ENCODE data around the gene ADD2. TPM values are rescaled to one million over a fixed set of nuclear protein-coding genes. Genes with fewer than 3 reads are reported as not detected.

ADD2 gene
- total RNA-seq, 2 experiments from 2014 or later: 4.4 to 6.4 TPM

DNA sequence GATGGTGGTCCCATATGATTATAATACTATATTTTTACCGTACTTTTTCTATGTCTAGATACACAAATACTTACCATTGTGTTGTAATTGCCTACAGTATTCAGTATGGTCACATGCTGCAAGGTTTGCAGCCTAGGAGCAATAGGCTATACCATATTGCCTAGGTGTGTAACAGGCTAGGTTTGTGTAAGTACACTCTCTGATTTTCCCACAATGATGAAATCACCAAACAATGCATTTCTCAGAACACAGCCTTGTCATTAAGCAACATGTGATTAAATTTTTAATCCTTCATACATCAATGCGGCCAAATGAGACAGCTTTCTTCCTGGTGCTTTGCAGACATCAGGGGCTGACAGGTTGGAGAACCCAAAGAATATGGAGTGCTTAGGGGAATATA lies 37.3 kb downstream of the ADD2 start:
- Histone ChIP-seq H3K4me1 (ENCODE audit: insufficient read depth, low read length) (no peaks in the 10 kb centered on the region), H3K9me3 (ENCODE audit: control insufficient read depth in 1 of 2, insufficient read depth in 1 of 2, low read length in 2 of 2) (no peaks in the 10 kb centered on the region), H3K36me3 (ENCODE audit: insufficient read depth, low read length) (no peaks in the 10 kb centered on the region), H3K27me3 (ENCODE audit: control insufficient read depth in 1 of 2, insufficient read depth in 2 of 2, low read length in 2 of 2) (peaks cover 0 to 4% of the 10 kb centered on the region in 2 experiments), H3K4me3 (ENCODE audit: low read length) (no peak overlapping the region), H3K27ac (ENCODE audit: low read depth in 1 of 2, low read length in 2 of 2) (no peak overlapping the region)
- Mint-ChIP-seq H3K9me3 (no peaks in the 10 kb centered on the region), H3K27me3 (no peaks in the 10 kb centered on the region), H3K4me3 (no peak overlapping the region), H3K27ac (no peak overlapping the region), H3K36me3 (ENCODE audit: low read depth) (no peaks in the 10 kb centered on the region), H3K4me1 (ENCODE audit: low read depth) (peaks cover 12% of the 10 kb centered on the region)
- intact Hi-C loops (cut with DNase I, micrococcal nuclease): no loop called here
- CTCF ChIA-PET: no interaction called here
- TF ChIP-seq, protein P1, sequence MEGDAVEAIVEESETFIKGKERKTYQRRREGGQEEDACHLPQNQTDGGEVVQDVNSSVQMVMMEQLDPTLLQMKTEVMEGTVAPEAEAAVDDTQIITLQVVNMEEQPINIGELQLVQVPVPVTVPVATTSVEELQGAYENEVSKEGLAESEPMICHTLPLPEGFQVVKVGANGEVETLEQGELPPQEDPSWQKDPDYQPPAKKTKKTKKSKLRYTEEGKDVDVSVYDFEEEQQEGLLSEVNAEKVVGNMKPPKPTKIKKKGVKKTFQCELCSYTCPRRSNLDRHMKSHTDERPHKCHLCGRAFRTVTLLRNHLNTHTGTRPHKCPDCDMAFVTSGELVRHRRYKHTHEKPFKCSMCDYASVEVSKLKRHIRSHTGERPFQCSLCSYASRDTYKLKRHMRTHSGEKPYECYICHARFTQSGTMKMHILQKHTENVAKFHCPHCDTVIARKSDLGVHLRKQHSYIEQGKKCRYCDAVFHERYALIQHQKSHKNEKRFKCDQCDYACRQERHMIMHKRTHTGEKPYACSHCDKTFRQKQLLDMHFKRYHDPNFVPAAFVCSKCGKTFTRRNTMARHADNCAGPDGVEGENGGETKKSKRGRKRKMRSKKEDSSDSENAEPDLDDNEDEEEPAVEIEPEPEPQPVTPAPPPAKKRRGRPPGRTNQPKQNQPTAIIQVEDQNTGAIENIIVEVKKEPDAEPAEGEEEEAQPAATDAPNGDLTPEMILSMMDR (IDR thresholded peaks at IDR 0.05): no peak
- ATAC-seq (ENCODE audit: poor library complexity): no peak
- POLR2A ChIA-PET: no interaction called here
- no peak for DNase-seq

DNA sequence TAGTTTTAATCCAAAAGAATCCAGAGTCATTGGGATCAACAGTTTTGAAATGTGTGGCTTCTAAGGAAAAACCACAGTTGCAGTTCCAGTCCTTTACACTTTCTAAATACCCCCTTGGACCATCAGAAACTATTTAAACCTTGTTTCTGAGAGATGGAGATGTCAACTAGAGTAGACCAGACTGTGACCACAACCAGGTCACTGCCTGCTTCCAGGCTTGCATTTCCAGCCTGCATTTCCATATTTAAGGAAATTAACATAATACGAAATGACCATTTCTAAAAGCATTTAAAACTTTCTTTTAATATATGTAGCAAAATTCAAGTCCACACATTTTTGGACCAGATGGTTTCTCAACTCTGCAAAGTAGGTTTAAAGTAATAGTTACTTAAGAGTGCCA lies 38.4 kb downstream of the ADD2 start:
- Mint-ChIP-seq H3K27ac (no peak overlapping the region), H3K4me3 (no peak overlapping the region), H3K9me3 (no peaks in the 10 kb centered on the region), H3K4me1 (ENCODE audit: low read depth) (peaks cover 6% of the 10 kb centered on the region), H3K36me3 (ENCODE audit: low read depth) (no peaks in the 10 kb centered on the region), H3K27me3 (no peaks in the 10 kb centered on the region)
- DNase-seq (no peak), ATAC-seq (ENCODE audit: poor library complexity) (no peak)
- Histone ChIP-seq H3K27me3 (ENCODE audit: control insufficient read depth in 1 of 2, insufficient read depth in 2 of 2, low read length in 2 of 2) (peaks cover 0 to 4% of the 10 kb centered on the region in 2 experiments), H3K4me1 (ENCODE audit: insufficient read depth, low read length) (no peaks in the 10 kb centered on the region), H3K36me3 (ENCODE audit: insufficient read depth, low read length) (no peaks in the 10 kb centered on the region), H3K27ac (ENCODE audit: low read depth in 1 of 2, low read length in 2 of 2) (no peak overlapping the region), H3K9me3 (ENCODE audit: control insufficient read depth in 1 of 2, insufficient read depth in 1 of 2, low read length in 2 of 2) (no peaks in the 10 kb centered on the region), H3K4me3 (ENCODE audit: low read length) (no peak overlapping the region)
- TF ChIP-seq, protein P1 (IDR thresholded peaks at IDR 0.05): no peak
- intact Hi-C loops (cut with DNase I, micrococcal nuclease): no loop called here
- POLR2A ChIA-PET: no interaction called here
- CTCF ChIA-PET: no interaction called here

DNA sequence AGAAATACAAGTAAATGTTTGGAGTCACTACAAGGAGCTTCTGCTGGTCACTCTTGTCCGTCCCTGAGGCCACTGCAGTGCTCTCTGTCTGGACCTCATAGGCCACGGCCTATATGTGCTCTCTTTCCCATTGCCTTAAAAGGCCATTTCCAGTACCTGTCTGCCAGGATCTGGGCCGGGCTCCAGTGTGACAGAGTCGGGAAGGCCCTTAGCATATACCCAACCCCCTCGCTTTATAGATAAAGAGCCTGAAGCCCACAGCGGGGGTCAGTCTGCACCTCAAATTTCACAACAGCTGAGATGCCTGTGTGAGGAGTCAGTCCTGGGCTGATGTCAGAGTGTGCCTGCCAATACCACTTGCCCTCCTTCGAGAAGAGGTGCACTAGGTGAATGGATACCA lies 39.9 kb downstream of the ADD2 start:
- intact Hi-C loops (cut with DNase I, micrococcal nuclease): no loop called here
- Histone ChIP-seq H3K4me1 (ENCODE audit: insufficient read depth, low read length) (no peaks in the 10 kb centered on the region), H3K27me3 (ENCODE audit: control insufficient read depth in 1 of 2, insufficient read depth in 2 of 2, low read length in 2 of 2) (no peaks in the 10 kb centered on the region), H3K27ac (ENCODE audit: low read depth in 1 of 2, low read length in 2 of 2) (no peak overlapping the region), H3K36me3 (ENCODE audit: insufficient read depth, low read length) (no peaks in the 10 kb centered on the region), H3K4me3 (ENCODE audit: low read length) (no peak overlapping the region), H3K9me3 (ENCODE audit: control insufficient read depth in 1 of 2, insufficient read depth in 1 of 2, low read length in 2 of 2) (no peaks in the 10 kb centered on the region)
- Mint-ChIP-seq H3K27me3 (no peaks in the 10 kb centered on the region), H3K9me3 (no peaks in the 10 kb centered on the region), H3K4me3 (no peak overlapping the region), H3K4me1 (ENCODE audit: low read depth) (peaks cover under 1% of the 10 kb centered on the region), H3K36me3 (ENCODE audit: low read depth) (no peaks in the 10 kb centered on the region), H3K27ac (no peak overlapping the region)
- no peak for DNase-seq
- TF ChIP-seq, protein P1 (IDR thresholded peaks at IDR 0.05): no peak
- ChIA-PET POLR2A (no interaction called here), CTCF (no interaction called here)
- ATAC-seq (ENCODE audit: poor library complexity): no peak

Data from CD4-positive, alpha-beta T cell (primary cell).